Measurements from ENCODE around the gene OR10P1. TPM values are rescaled to one million over a fixed set of nuclear protein-coding genes. Genes with fewer than 3 reads are reported as not detected.
"Not testable (repeated sequence)": the region's sequence is repeated elsewhere in the genome, so short reads cannot be mapped to it uniquely, and the experiment has no call there.

OR10P1 gene
- not detected in 2 replicates for total RNA-seq

GRCh38 chr12:55636853-55637252 lies at the start of gene OR10P1:
Gene OR10P1 (plus strand): TSS chr12:55636892. CDS start chr12:55636892, 0 bp downstream.
- intact Hi-C loops (cut with micrococcal nuclease) = no loop called here

- intact Hi-C loops (cut with micrococcal nuclease) = not testable (repeated sequence)
Measured at GRCh38 chr12:55590152-55590551, 46.5 kb upstream of the OR10P1 start.

- intact Hi-C loops (cut with micrococcal nuclease) = no loop called here
Measured at GRCh38 chr12:55607821-55608594, 28.7 kb upstream of the OR10P1 start.

- intact Hi-C loops (cut with micrococcal nuclease) = no loop called here
Measured at GRCh38 chr12:55610598-55610997, 26.1 kb upstream of the OR10P1 start.

- intact Hi-C loops (cut with micrococcal nuclease) = no loop called here
Measured at GRCh38 chr12:55612646-55613045, 24.0 kb upstream of the OR10P1 start.

- intact Hi-C loops (cut with micrococcal nuclease) = no loop called here
Measured at GRCh38 chr12:55614764-55615163, 21.9 kb upstream of the OR10P1 start.

GRCh38 chr12:55619354-55620138 lies 17.1 kb upstream of the OR10P1 start:
- intact Hi-C loops (cut with micrococcal nuclease) = loop anchor here (1.0 kb wide), 1 partner anchor 430 kb away; no protein-coding TSS in a partner anchor

- intact Hi-C loops (cut with micrococcal nuclease) = no loop called here
Measured at GRCh38 chr12:55624056-55624455, 12.6 kb upstream of the OR10P1 start.

- intact Hi-C loops (cut with micrococcal nuclease) = no loop called here
Measured at GRCh38 chr12:55626154-55626553, 10.5 kb upstream of the OR10P1 start.

- intact Hi-C loops (cut with micrococcal nuclease) = no loop called here
Measured at GRCh38 chr12:55629058-55629841, 7.4 kb upstream of the OR10P1 start.

- intact Hi-C loops (cut with micrococcal nuclease) = no loop called here
Measured at GRCh38 chr12:55631056-55631455, 5.6 kb upstream of the OR10P1 start.

- intact Hi-C loops (cut with micrococcal nuclease) = no loop called here
Measured at GRCh38 chr12:55631733-55632132, 5.0 kb upstream of the OR10P1 start.

- intact Hi-C loops (cut with micrococcal nuclease) = no loop called here
Measured at GRCh38 chr12:55633151-55633550, 3.5 kb upstream of the OR10P1 start.

- intact Hi-C loops (cut with micrococcal nuclease) = no loop called here
Measured at GRCh38 chr12:55636116-55636655, 506 bp upstream of the OR10P1 start.

GRCh38 chr12:55637467-55637866 lies 775 bp downstream of the OR10P1 start:
- intact Hi-C loops (cut with micrococcal nuclease) = no loop called here

GRCh38 chr12:55641595-55641994 lies 4.9 kb downstream of the OR10P1 start:
- intact Hi-C loops (cut with micrococcal nuclease) = no loop called here

- intact Hi-C loops (cut with micrococcal nuclease) = no loop called here
Measured at GRCh38 chr12:55642267-55642666, 5.6 kb downstream of the OR10P1 start.

GRCh38 chr12:55642669-55643068 lies 6.0 kb downstream of the OR10P1 start:
- intact Hi-C loops (cut with micrococcal nuclease) = no loop called here

- intact Hi-C loops (cut with micrococcal nuclease) = no loop called here
Measured at GRCh38 chr12:55644591-55644990, 7.9 kb downstream of the OR10P1 start.

- intact Hi-C loops (cut with micrococcal nuclease) = loop anchor here (2.0 kb wide), 2 partner anchors 62 to 70 kb away; partner anchors contain the start of gene BLOC1S1
Measured at GRCh38 chr12:55647027-55647426, 10.3 kb downstream of the OR10P1 start.

- intact Hi-C loops (cut with micrococcal nuclease) = not testable (repeated sequence)
Measured at GRCh38 chr12:55650620-55651298, 14.1 kb downstream of the OR10P1 start.
